Mesenchymal stem cell (in vitro differentiated cells and primary cell): ENCODE results near the gene TSKS. TPM values are rescaled to one million over a fixed set of nuclear protein-coding genes. Genes with fewer than 3 reads are reported as not detected.

Experiments
- DNase-seq: peaks from one replicate; pipeline ENCODE4 v3.0.0-alpha.2; 2013
- H2AFZ ChIP-seq: one replicate; pipeline ENCODE4 v1.6.1; 2013; ENCODE audit warnings: low read depth, mild to moderate bottlenecking, control low read depth, inconsistent platforms, low read length, moderate library complexity
- H2AK5ac ChIP-seq: 2 replicates; pipeline ENCODE4 v1.6.1; 2013; ENCODE audit warnings: low read length, moderate library complexity, mild to moderate bottlenecking, inconsistent platforms; ENCODE audit not compliant: severe bottlenecking
- H2BK120ac ChIP-seq: one replicate; pipeline ENCODE4 v1.6.1; 2013; ENCODE audit warnings: low read depth, mild to moderate bottlenecking, inconsistent platforms, low read length, moderate library complexity
- H2BK12ac ChIP-seq, 2 experiments: one replicate each; pipeline ENCODE4 v1.6.1; 2013; ENCODE audit warnings: inconsistent platforms in 2 of 2, low read length in 2 of 2, mild to moderate bottlenecking in 2 of 2, moderate library complexity in 2 of 2, control low read depth in 1 of 2
- H2BK15ac ChIP-seq: one replicate; pipeline ENCODE4 v1.6.1; 2013; ENCODE audit warnings: mild to moderate bottlenecking, low read depth, inconsistent platforms; ENCODE audit not compliant: poor library complexity, severe bottlenecking
- H2BK5ac ChIP-seq: 2 replicates; pipeline ENCODE4 v1.6.1; 2013; ENCODE audit warnings: low read depth, mild to moderate bottlenecking, low read length, control low read depth, inconsistent platforms; ENCODE audit not compliant: poor library complexity, severe bottlenecking
- H3K14ac ChIP-seq, 2 experiments: one replicate each; pipeline ENCODE4 v1.6.1; 2013; ENCODE audit warnings: inconsistent platforms in 2 of 2, low read length in 2 of 2, control low read depth in 1 of 2, mild to moderate bottlenecking in 1 of 2, moderate library complexity in 1 of 2
- H3K18ac ChIP-seq, 2 experiments: one replicate each; pipeline ENCODE4 v1.6.1; 2013; ENCODE audit warnings: inconsistent platforms in 2 of 2, low read length in 2 of 2, control low read depth in 1 of 2, low read depth in 1 of 2, mild to moderate bottlenecking in 1 of 2
- H3K23ac ChIP-seq, 2 experiments: one replicate each; pipeline ENCODE4 v1.6.1; 2013; ENCODE audit warnings: inconsistent platforms in 2 of 2, low read length in 2 of 2, mild to moderate bottlenecking in 2 of 2, moderate library complexity in 2 of 2, control low read depth in 1 of 2
- H3K27ac ChIP-seq: 2 replicates; pipeline ENCODE4 v1.5.1; 2013; ENCODE audit warnings: mild to moderate bottlenecking, moderate library complexity, low read length, control low read depth, inconsistent platforms; ENCODE audit not compliant: poor library complexity, severe bottlenecking
- H3K27me3 ChIP-seq, 2 experiments: 2 replicates each; pipeline versions ENCODE4 v1.6.1 to v1.7.0; 2013; ENCODE audit warnings: low read length in 2 of 2, mild to moderate bottlenecking in 2 of 2, moderate library complexity in 2 of 2, control low read depth in 1 of 2, inconsistent platforms in 1 of 2; ENCODE audit not compliant: control insufficient read depth in 1 of 2, insufficient read depth in 1 of 2
- H3K36me3 ChIP-seq, 2 experiments: 2 replicates each; pipeline versions ENCODE4 v1.6.1 to v1.7.0; 2013; ENCODE audit warnings: low read length in 2 of 2, control low read depth in 1 of 2, inconsistent platforms in 1 of 2, low read depth in 1 of 2, mild to moderate bottlenecking in 1 of 2; ENCODE audit not compliant: insufficient read depth in 2 of 2, control insufficient read depth in 1 of 2
- H3K4ac ChIP-seq, 2 experiments: one replicate each; pipeline ENCODE4 v1.6.1; 2013; ENCODE audit warnings: inconsistent platforms in 2 of 2, low read length in 2 of 2, mild to moderate bottlenecking in 2 of 2, moderate library complexity in 2 of 2, control low read depth in 1 of 2, low read depth in 1 of 2
- H3K4me1 ChIP-seq: 2 replicates; pipeline ENCODE4 v1.6.1; 2013; ENCODE audit warnings: low read depth, low read length, control low read depth; ENCODE audit not compliant: control insufficient read depth, insufficient read depth
- H3K4me2 ChIP-seq: 2 replicates; pipeline ENCODE4 v1.6.1; 2013; ENCODE audit warnings: low read length, mild to moderate bottlenecking, inconsistent platforms; ENCODE audit not compliant: poor library complexity, severe bottlenecking
- H3K4me3 ChIP-seq, 2 experiments: 2 replicates each; pipeline versions ENCODE4 v1.5.1 to v1.7.0; 2013; ENCODE audit warnings: low read length in 2 of 2, mild to moderate bottlenecking in 2 of 2, control low read depth in 1 of 2, low read depth in 1 of 2; ENCODE audit not compliant: insufficient read depth in 1 of 2
- H3K79me1 ChIP-seq: replicated peaks from 2 replicates; pipeline ENCODE4 v1.6.1; 2013; ENCODE audit warnings: mild to moderate bottlenecking, control low read depth, low read length, inconsistent platforms; ENCODE audit not compliant: poor library complexity, severe bottlenecking
- H3K9ac ChIP-seq: 2 replicates; pipeline ENCODE4 v1.7.0; 2013; ENCODE audit warnings: mild to moderate bottlenecking, low read length, moderate library complexity
- H3K9me3 ChIP-seq: 2 replicates; pipeline ENCODE4 v1.7.0; 2013; ENCODE audit warnings: mild to moderate bottlenecking, low read length; ENCODE audit not compliant: control insufficient read depth
- H4K8ac ChIP-seq: one replicate; pipeline ENCODE4 v1.6.1; 2013; ENCODE audit warnings: inconsistent platforms, mild to moderate bottlenecking, low read length, moderate library complexity
- H4K91ac ChIP-seq: one replicate; pipeline ENCODE4 v1.6.1; 2013; ENCODE audit warnings: mild to moderate bottlenecking, low read length, inconsistent platforms
- WGBS: methylation state at CpG from one replicate; pipeline ENCODE4 v1.1.7; 2013; ENCODE audit warnings: mixed read lengths; 5-methylcytosine and 5-hydroxymethylcytosine counted together
- polyA plus RNA-seq, 2 experiments: library from polyadenylated mRNA; stranded (reverse); fragments of 200-250 nt; gene quantifications; one replicate each; pipeline ENCODE4 v1.2.3, GENCODE V29; 2013

Gene TSKS
- not detected for polyA plus RNA-seq (2013, experiment 1 of 2)
- polyA plus RNA-seq (2013, experiment 2 of 2), result not detected

- no peaks in the 10 kb centered on the region for H3K27me3 ChIP-seq
- no peak within 1 kb of the TSS for H2BK120ac ChIP-seq
- H2BK12ac ChIP-seq, result no peak within 1 kb of the TSS
- no peaks in the 10 kb centered on the region for H3K36me3 ChIP-seq
- no peak within 1 kb of the TSS for H3K14ac ChIP-seq
- no peak for DNase-seq
- no peak within 1 kb of the TSS for H2AFZ ChIP-seq
- no peak within 1 kb of the TSS for H2AK5ac ChIP-seq
- no peak within 1 kb of the TSS for H3K18ac ChIP-seq
- peak within 1 kb of the TSS; percentile 78 for H3K9ac ChIP-seq
- no peak within 1 kb of the TSS for H3K4ac ChIP-seq
- H2BK15ac ChIP-seq, result no peak within 1 kb of the TSS
- 98% methylated on average over 6 of the region's 6 CpGs for WGBS
- H4K8ac ChIP-seq, result no peak within 1 kb of the TSS
- H3K4me3 ChIP-seq, result no peak within 1 kb of the TSS
- H3K79me1 ChIP-seq, result no peaks in the 10 kb centered on the region
- H2BK5ac ChIP-seq, result no peak within 1 kb of the TSS
- H3K27ac ChIP-seq, result no peak within 1 kb of the TSS
- H4K91ac ChIP-seq, result no peak within 1 kb of the TSS
- H3K9me3 ChIP-seq, result no peaks in the 10 kb centered on the region
- H3K4me1 ChIP-seq, result peaks cover 12% of the 10 kb centered on the region
- H3K23ac ChIP-seq, result no peak within 1 kb of the TSS
- H3K4me2 ChIP-seq, result no peak within 1 kb of the TSS
Observed at GRCh38 chr19:49763230-49763629, at the start of gene TSKS. TSKS (minus strand) TSS chr19:49763306; CDS start chr19:49763247, 59 bp downstream.

GRCh38 chr19:49812452-49812996 lies 49.4 kb upstream of the TSKS start:
- Histone ChIP-seq H3K9ac (peak overlapping the region; percentile 95), H2BK12ac (peak overlapping the region in 1 of 2 experiments; percentile 72), H3K14ac (peak overlapping the region in 1 of 2 experiments; percentile 92), H3K18ac (peak overlapping the region; percentile 6 to 85), H3K4me3 (peak overlapping the region; percentile 71 to 83), H2BK5ac (no peak overlapping the region), H3K27me3 (no peaks in the 10 kb centered on the region), H4K8ac (peak overlapping the region; percentile 94), H3K79me1 (peaks cover 3% of the 10 kb centered on the region), H3K9me3 (no peaks in the 10 kb centered on the region), H2AK5ac (peak overlapping the region; percentile 6), H3K4me2 (peak overlapping the region; percentile 94), H3K27ac (no peak overlapping the region), H3K23ac (peak overlapping the region in 1 of 2 experiments; percentile 77), H2BK120ac (no peak overlapping the region), H3K4me1 (peaks cover 22% of the 10 kb centered on the region), H3K36me3 (peaks cover 8 to 16% of the 10 kb centered on the region in 2 experiments), H4K91ac (peak overlapping the region; percentile 27), H2AFZ (peak overlapping the region; percentile 73), H2BK15ac (no peak overlapping the region), H3K4ac (peak overlapping the region; percentile 9 to 90)
- 71% methylated on average over 11 of the region's 11 CpGs for WGBS
- no peak for DNase-seq

- H3K14ac ChIP-seq, result no peak overlapping the region
- H4K91ac ChIP-seq, result no peak overlapping the region
- no peak overlapping the region for H2BK5ac ChIP-seq
- H3K79me1 ChIP-seq, result peaks cover 3% of the 10 kb centered on the region
- H4K8ac ChIP-seq, result no peak overlapping the region
- no peak overlapping the region for H2BK12ac ChIP-seq
- 85% methylated on average over 6 of the region's 6 CpGs for WGBS
- no peak overlapping the region for H2BK15ac ChIP-seq
- H3K23ac ChIP-seq, result no peak overlapping the region
- H3K9me3 ChIP-seq, result no peaks in the 10 kb centered on the region
- H2AK5ac ChIP-seq, result no peak overlapping the region
- no peak overlapping the region for H3K4ac ChIP-seq
- peaks cover 21% of the 10 kb centered on the region for H3K4me1 ChIP-seq
- H3K4me3 ChIP-seq, result no peak overlapping the region
- H2BK120ac ChIP-seq, result no peak overlapping the region
- no peak overlapping the region for H2AFZ ChIP-seq
- no peak overlapping the region for H3K18ac ChIP-seq
- H3K27ac ChIP-seq, result no peak overlapping the region
- no peak overlapping the region for H3K9ac ChIP-seq
- DNase-seq, result no peak
- H3K4me2 ChIP-seq, result no peak overlapping the region
- peaks cover 18 to 28% of the 10 kb centered on the region in 2 experiments for H3K36me3 ChIP-seq
- no peaks in the 10 kb centered on the region for H3K27me3 ChIP-seq
Observed at GRCh38 chr19:49811328-49811727, 48.2 kb upstream of the TSKS start.

- Histone ChIP-seq H3K4me2 (no peak overlapping the region), H3K18ac (no peak overlapping the region), H4K91ac (no peak overlapping the region), H3K4me3 (peak overlapping the region in 1 of 2 experiments; percentile 90), H3K79me1 (peaks cover 3% of the 10 kb centered on the region), H3K4ac (no peak overlapping the region), H4K8ac (peak overlapping the region; percentile 64), H3K23ac (no peak overlapping the region), H3K9me3 (no peaks in the 10 kb centered on the region), H2BK120ac (no peak overlapping the region), H3K9ac (peak overlapping the region; percentile 87), H2AFZ (no peak overlapping the region), H3K27ac (no peak overlapping the region), H3K4me1 (peaks cover 21% of the 10 kb centered on the region), H3K14ac (no peak overlapping the region), H3K36me3 (peaks cover 32 to 40% of the 10 kb centered on the region in 2 experiments), H2BK5ac (no peak overlapping the region), H3K27me3 (no peaks in the 10 kb centered on the region), H2BK15ac (no peak overlapping the region), H2BK12ac (no peak overlapping the region), H2AK5ac (no peak overlapping the region)
- no peak for DNase-seq
- whole genome bisulfite sequencing, result 97% methylated on average over 5 of the region's 5 CpGs
Observed at GRCh38 chr19:49809941-49810389, 46.9 kb upstream of the TSKS start.
